ENCODE measurements around the gene ZBTB37.
"Not testable (repeated sequence)": the region's sequence is repeated elsewhere in the genome, so short reads cannot be mapped to it uniquely, and the experiment has no call there.

The ZBTB37 gene

DNA sequence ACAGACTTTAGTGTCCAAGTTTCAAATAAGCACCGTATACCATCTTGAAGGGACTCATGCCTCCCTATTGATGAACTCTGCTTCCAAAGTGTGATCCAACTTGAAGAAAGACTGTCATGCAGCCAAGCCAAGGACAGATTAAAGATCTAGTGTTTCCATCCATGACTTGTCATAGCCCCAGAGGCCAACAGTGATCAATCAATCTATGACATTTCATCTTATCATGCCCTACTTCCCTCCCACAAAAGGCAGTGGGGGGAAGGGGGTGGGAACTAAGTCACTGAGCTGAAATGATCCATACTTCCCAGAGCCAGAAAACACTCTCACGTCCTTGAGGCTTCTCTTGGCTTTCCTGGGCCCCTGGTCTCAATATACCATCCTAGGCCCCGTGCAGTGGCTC, 44.9 kb downstream of the ZBTB37 start:
- no peak for DNase-seq

DNA sequence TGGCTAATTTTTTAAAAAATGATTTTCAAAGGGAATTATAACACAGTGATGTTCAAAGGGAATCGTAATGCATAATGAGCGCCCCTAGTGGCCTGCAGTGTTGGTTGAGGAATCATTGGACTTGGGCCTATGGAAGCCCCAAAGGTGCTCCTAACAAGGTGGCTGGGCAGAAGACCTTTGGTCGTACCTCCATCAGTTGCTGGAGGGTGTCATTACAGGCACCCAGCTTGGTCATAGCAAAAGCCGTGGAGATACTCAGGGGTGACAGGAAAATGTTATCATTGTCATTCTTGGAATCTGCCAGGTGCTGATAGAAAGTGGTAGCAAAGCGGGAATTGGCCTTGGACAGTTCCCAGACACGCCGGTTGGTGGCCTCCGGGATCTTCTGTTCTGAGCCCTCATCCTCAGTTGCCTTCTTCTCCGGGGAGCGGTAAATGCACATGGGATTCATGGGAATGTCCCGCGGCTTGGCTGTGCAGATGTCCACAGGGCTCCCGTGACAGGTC, 46.2 kb downstream of the ZBTB37 start:
- DNase-seq = no peak

GRCh38 chr1:173915596-173915995, 47.4 kb downstream of the ZBTB37 start:
- DNase-seq = no peak

DNA sequence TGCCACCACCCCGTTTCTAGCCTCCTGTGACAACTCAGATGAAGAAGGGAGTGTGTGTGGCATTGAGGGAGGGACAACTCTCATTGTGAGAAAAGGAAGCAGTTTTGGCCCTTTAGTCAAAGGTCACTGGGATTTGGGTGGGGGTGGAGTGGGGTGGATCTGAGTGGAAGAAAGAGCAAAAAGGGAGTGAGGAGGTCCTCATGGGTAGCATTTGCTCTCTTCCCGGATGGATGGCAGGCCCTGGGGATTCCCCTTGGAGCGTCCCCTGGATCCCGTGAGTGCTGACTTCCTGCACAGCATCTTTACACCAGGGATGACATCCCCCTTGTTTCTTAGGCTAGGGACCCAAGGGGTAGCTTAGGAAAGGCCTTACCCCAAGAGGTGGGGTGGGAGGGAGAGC, 48.5 kb downstream of the ZBTB37 start:
- no peak for DNase-seq

DNA sequence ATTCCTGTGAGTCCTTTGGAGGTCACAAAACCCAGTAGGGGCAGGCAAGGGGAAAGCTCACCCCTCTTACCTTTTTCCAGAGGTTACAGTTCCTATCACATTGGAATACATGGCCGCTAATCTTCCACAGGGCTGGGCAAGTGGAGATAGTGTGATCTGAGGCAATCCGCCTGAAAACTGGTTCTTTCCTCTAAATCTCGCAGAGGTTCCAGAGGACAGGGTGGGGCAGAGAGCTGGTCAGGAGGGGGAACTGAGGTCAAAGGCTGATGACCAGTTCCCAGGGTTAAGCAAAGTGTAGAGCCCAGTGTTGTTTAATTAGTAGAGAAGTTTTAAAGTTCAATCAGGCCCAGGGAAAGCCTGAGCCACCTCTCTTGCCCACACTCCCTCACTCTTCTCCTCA, 49.0 kb downstream of the ZBTB37 start, which contains the start of gene SERPINC1:
SERPINC1 (minus strand) TSS at position 179 of the 400 bp plus-strand sequence; CDS start at position 111, 68 bp downstream.
- no peak for DNase-seq

- DNase-seq = no peak
Measured at GRCh38 chr1:173917635-173918493, 49.7 kb downstream of the ZBTB37 start.

GRCh38 chr1:173920861-173921260, 52.7 kb downstream of the ZBTB37 start:
- DNase-seq = no peak

DNA sequence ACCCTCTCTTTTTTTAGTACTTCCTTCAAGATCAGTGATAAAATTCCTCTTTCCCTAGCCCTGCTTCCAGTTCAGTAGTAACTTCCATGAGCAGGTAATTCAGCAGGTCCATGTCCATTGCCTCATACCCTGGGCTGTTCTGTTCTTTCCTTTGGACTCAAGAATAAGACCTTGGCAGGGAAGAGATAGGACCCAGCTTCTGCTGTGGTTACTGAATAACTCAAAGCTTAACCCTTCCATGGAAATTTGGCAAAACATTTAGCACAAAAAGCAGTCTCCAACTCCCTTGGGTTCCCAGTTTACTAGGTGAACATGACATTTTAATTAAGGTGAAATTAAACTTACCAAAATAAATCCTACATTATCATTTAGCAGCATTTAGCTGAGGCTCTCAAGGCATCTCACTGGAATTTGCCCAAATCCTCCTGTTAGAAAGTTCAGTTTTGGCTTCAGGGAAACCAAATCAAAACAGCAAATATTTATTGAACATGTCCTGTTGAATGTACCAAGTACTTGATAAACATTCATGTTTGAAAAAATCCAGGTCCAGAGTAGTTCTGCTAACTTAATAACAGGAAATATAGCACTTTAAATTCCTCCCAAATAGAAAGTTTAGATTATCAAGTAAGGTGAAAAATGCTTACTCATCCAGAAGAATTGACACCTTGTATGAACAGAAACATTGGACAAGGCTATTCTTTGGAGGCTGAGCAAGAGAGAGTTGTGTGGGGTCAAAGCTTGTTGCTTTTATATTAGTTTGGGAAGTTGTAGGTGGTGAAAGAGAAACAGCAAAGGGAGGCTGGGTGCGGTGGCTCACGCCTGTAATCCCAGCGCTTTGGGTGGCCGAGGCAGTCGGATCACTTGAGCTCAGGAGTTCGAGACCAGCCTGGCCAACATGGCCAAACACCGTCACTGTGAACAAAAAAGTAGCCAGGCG, 57.4 kb downstream of the ZBTB37 start:
- DNase-seq = no peak

- not testable (repeated sequence) for DNase-seq
Measured at GRCh38 chr1:173930541-173930940, 62.4 kb downstream of the ZBTB37 start.

GRCh38 chr1:173934440-173934839, 66.3 kb downstream of the ZBTB37 start:
- DNase-seq = no peak

DNA sequence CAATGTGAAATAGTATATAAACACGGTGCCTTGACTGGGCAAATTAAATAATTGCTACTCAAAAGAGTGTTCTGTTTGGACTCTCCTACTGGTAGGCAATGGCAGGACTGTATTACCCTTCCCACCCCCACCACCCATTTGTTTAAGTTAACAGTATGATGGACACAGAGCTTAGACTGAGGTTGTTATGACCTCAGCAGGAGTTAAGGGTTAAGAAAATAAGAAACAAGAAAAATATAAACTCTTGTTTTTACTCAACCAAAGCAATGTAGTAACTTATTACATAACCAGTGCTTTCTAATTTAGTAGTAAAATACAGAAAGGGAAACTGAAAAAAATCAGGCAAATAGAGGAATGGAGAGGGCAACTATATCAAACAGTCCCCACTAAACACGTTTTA, 68.9 kb downstream of the ZBTB37 start:
- DNase-seq = no peak

DNA sequence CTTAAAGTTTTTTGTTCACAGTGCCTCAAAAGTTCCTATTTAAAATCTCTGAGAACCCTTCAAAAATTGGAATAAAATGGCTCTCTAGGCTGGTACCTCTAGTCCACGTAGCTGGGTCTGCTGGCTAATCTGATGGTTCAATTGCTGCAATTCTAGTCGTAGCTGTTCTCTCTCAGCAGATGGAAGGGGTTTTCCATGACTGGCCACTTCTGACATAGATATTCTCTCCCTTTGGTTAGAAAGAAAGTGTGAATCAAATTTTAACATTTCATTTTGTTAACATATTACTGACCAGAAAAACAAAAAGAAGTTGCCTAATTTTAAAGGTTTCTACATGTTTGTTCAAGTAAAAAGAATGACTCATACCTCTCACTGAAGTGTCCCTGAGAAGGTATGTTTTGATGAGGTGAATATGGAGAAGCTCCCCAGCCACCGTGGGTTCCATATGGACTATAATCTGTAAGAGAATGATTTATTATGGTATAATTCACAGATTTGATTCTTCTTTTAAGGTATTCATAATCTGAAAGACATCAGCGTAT, 78.3 kb downstream of the ZBTB37 start:
- no peak for DNase-seq

GRCh38 chr1:173948594-173948993, 80.4 kb downstream of the ZBTB37 start:
- DNase-seq = no peak

Measured in activated CD4-positive, CD25-positive, alpha-beta regulatory T cell (primary cell).